Loucy (cell line): ENCODE measurements around the gene USP47.

Experiments used
- H2AFZ ChIP-seq: fragments of 200-600 bp; sonication (generic); 2 replicates; pipeline ENCODE4 v1.6.0; 2016; ENCODE audit warnings: antibody characterized with exemption, mild to moderate bottlenecking, low read length, moderate library complexity
- H3F3A ChIP-seq: fragments of 200-600 bp; 2 replicates; pipeline ENCODE4 v1.6.0; 2016; ENCODE audit warnings: antibody characterized with exemption, low read depth, mild to moderate bottlenecking
- H3K27me3 ChIP-seq: fragments of 200-600 bp; sonication (generic); 2 replicates; pipeline ENCODE4 v1.6.1; 2014; ENCODE audit warnings: low read length, mild to moderate bottlenecking; ENCODE audit not compliant: insufficient read depth, poor library complexity, severe bottlenecking
- H3K36me3 ChIP-seq: fragments of 200-600 bp; sonication (generic); 2 replicates; pipeline ENCODE4 v1.6.1; 2016; ENCODE audit warnings: low read length; ENCODE audit not compliant: insufficient read depth
- H3K4me1 ChIP-seq: fragments of 200-600 bp; sonication (generic); 2 replicates; pipeline ENCODE4 v1.5.1; 2014; ENCODE audit warnings: low read length, mild to moderate bottlenecking; ENCODE audit not compliant: insufficient read depth, poor library complexity, severe bottlenecking
- H3K4me2 ChIP-seq: fragments of 200-600 bp; sonication (generic); 2 replicates; pipeline ENCODE4 v1.6.0; 2014; ENCODE audit warnings: antibody characterized with exemption, low read length, low read depth, mild to moderate bottlenecking; ENCODE audit not compliant: poor library complexity, severe bottlenecking
- H3K4me3 ChIP-seq: fragments of 200-600 bp; sonication (generic); 2 replicates; pipeline ENCODE4 v1.5.1; 2014; ENCODE audit warnings: low read length, mild to moderate bottlenecking, mixed read lengths; ENCODE audit not compliant: poor library complexity, severe bottlenecking
- H3K79me2 ChIP-seq: fragments of 200-600 bp; sonication (generic); 2 replicates; pipeline ENCODE4 v1.6.1; 2014; ENCODE audit warnings: low read length; ENCODE audit not compliant: insufficient read depth
- H3K9ac ChIP-seq: fragments of 200-600 bp; sonication (generic); 2 replicates; pipeline ENCODE4 v1.6.0; 2014; ENCODE audit warnings: mild to moderate bottlenecking, low read depth, low read length, moderate library complexity; ENCODE audit not compliant: poor library complexity, severe bottlenecking
- H3K9me2 ChIP-seq: fragments of 200-600 bp; sonication (generic); replicated peaks from 2 replicates; pipeline ENCODE4 v1.6.1; 2016; ENCODE audit warnings: low read depth, low read length, mixed read lengths
- H3K9me3 ChIP-seq: fragments of 200-600 bp; sonication (generic); 2 replicates; pipeline ENCODE4 v1.6.1; 2014; ENCODE audit warnings: mild to moderate bottlenecking, antibody characterized with exemption, low read length, low read depth; ENCODE audit not compliant: insufficient read depth
- H4K20me1 ChIP-seq: fragments of 200-600 bp; sonication (generic); 2 replicates; pipeline ENCODE4 v1.6.0; 2014; ENCODE audit warnings: antibody characterized with exemption, low read length, mild to moderate bottlenecking; ENCODE audit not compliant: insufficient read depth, poor library complexity, severe bottlenecking
- EZH2phosphoT487 ChIP-seq: fragments of 200-600 bp; IDR thresholded peaks from 2 replicates; pipeline ENCODE4 v1.6.1; 2018; ENCODE audit warnings: antibody characterized with exemption, mild to moderate bottlenecking, moderate library complexity, borderline replicate concordance
- TF ChIP-seq, protein P1 (sequence below): fragments of 200-600 bp; sonication (generic); conservative IDR thresholded peaks from 2 replicates; pipeline ENCODE4 v1.5.1; 2014; ENCODE audit warnings: mild to moderate bottlenecking, antibody characterized with exemption, low read length

Gene USP47

DNA sequence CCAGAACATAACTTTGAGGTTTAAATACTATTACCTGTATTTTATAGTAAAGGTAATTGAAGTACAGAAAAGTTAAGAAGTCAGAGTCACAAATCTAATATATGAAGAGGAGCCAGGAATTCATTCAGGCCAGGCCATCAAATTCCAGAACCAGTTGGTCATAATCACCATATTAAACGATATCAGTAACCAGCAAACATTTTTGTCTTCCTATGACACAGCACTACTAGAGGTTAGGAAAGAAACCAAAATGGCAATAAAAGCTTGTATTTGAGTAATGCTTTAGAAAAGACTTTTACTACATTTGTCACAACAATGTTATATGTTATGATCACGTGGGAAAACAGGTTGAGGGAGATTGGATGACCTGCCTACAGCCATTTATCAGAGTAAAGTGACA lies 104.4 kb downstream of the USP47 start:
- Histone ChIP-seq H3K79me2 (no peaks in the 10 kb centered on the region), H3K4me1 (no peaks in the 10 kb centered on the region), H3K4me3 (no peak overlapping the region), H2AFZ (no peak overlapping the region), H3K36me3 (peaks cover 44% of the 10 kb centered on the region; the same call in 1 of the 2 replicates), H3K9me2 (no peaks in the 10 kb centered on the region), H3K9ac (no peak overlapping the region), H3K9me3 (no peaks in the 10 kb centered on the region), H3K4me2 (no peak overlapping the region), H4K20me1 (no peaks in the 10 kb centered on the region), H3K27me3 (no peaks in the 10 kb centered on the region), H3F3A (no peaks in the 10 kb centered on the region)
- TF ChIP-seq, protein P1, sequence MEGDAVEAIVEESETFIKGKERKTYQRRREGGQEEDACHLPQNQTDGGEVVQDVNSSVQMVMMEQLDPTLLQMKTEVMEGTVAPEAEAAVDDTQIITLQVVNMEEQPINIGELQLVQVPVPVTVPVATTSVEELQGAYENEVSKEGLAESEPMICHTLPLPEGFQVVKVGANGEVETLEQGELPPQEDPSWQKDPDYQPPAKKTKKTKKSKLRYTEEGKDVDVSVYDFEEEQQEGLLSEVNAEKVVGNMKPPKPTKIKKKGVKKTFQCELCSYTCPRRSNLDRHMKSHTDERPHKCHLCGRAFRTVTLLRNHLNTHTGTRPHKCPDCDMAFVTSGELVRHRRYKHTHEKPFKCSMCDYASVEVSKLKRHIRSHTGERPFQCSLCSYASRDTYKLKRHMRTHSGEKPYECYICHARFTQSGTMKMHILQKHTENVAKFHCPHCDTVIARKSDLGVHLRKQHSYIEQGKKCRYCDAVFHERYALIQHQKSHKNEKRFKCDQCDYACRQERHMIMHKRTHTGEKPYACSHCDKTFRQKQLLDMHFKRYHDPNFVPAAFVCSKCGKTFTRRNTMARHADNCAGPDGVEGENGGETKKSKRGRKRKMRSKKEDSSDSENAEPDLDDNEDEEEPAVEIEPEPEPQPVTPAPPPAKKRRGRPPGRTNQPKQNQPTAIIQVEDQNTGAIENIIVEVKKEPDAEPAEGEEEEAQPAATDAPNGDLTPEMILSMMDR: no peak
- no peak for TF ChIP-seq EZH2phosphoT487

GRCh38 chr11:11946878-11947277 lies 105.1 kb downstream of the USP47 start:
- no peaks in the 10 kb centered on the region for H3K9me2 ChIP-seq
- no peaks in the 10 kb centered on the region for H3K79me2 ChIP-seq
- no peak overlapping the region for H2AFZ ChIP-seq
- no peaks in the 10 kb centered on the region for H3K9me3 ChIP-seq
- peaks cover 48% of the 10 kb centered on the region; the same call in 1 of the 2 replicates for H3K36me3 ChIP-seq
- H3K4me1 ChIP-seq: no peaks in the 10 kb centered on the region
- H3K4me2 ChIP-seq: no peak overlapping the region
- no peak overlapping the region for H3K4me3 ChIP-seq
- no peak overlapping the region for H3K9ac ChIP-seq
- H3K27me3 ChIP-seq: no peaks in the 10 kb centered on the region
- TF ChIP-seq, protein P1: no peak
- TF ChIP-seq EZH2phosphoT487: no peak
- H4K20me1 ChIP-seq: no peaks in the 10 kb centered on the region
- H3F3A ChIP-seq: no peaks in the 10 kb centered on the region

GRCh38 chr11:11947825-11948224 lies 106.1 kb downstream of the USP47 start:
- Histone ChIP-seq H3K9me3 (no peaks in the 10 kb centered on the region), H3F3A (no peaks in the 10 kb centered on the region), H3K79me2 (no peaks in the 10 kb centered on the region), H3K9me2 (no peaks in the 10 kb centered on the region), H4K20me1 (no peaks in the 10 kb centered on the region), H3K4me1 (no peaks in the 10 kb centered on the region), H3K4me3 (no peak overlapping the region), H3K4me2 (no peak overlapping the region), H3K27me3 (no peaks in the 10 kb centered on the region), H3K9ac (no peak overlapping the region), H3K36me3 (peaks cover 47% of the 10 kb centered on the region; the same call in 1 of the 2 replicates), H2AFZ (no peak overlapping the region)
- no peak for TF ChIP-seq EZH2phosphoT487
- TF ChIP-seq, protein P1: no peak
